NAMALWA (cell line): ENCODE measurements around the gene NOLC1.

Experiments
- DNase-seq: peaks from one replicate; pipeline ENCODE4 v3.0.0-alpha.2; 2015; ENCODE audit warnings: low spot score

NOLC1 gene

DNA sequence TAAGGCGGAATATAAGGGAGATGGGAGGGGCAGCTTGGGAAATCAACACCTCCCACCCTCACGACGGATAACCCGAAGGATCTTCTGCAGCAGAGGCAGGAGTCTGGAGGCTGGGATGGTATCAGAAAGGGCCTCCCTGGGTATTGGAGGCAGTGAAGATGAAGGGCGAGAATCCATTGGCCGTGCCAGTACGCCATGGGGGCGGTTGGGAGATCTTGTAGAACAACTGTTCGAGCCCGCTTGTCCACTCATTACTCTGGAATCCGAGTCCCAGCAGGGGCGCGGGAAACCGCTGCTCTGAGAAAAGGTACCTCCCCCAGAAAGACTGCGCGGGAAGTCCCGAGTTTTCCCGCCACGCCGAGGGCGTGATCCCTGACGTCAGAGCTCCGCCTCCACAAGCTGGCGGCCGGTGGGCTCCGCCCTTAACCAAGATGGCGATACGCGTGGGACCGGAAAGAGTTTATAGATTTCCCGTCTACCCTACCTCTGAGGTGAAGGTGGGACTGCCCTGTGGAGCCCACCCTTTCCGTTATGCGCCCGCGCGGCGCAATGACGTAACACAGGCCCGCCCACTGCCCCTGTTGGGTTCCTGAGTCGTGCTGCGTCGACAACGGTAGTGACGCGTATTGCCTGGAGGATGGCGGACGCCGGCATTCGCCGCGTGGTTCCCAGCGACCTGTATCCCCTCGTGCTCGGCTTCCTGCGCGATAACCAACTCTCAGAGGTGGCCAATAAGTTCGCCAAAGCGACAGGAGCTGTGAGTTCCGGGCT lies at the start of gene NOLC1:
NOLC1 (plus strand) TSS at position 616 of the 771 bp plus-strand sequence; CDS start at position 638, 22 bp downstream.
- peak; percentile 99 for DNase-seq

DNA sequence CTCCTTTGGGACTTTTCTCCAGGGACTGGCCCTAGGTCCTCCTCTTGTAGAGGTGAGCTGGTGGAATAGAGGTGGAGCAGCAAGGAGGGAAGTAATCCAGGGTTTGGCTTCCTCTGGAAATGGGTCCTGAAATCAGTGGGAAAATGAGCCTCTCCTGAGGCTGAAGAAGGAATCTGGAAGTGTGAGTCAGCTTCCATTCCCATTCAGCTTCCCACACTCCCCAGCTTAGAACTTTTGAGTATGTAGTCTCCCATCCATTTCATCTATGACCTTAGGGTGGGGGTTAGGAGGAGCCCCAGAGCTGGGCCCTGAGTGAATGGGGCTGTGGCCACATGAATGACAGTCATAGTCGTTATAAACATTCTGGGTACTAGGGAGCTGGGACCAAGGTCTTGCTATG lies 49.8 kb upstream of the NOLC1 start:
- DNase-seq: no peak

DNA sequence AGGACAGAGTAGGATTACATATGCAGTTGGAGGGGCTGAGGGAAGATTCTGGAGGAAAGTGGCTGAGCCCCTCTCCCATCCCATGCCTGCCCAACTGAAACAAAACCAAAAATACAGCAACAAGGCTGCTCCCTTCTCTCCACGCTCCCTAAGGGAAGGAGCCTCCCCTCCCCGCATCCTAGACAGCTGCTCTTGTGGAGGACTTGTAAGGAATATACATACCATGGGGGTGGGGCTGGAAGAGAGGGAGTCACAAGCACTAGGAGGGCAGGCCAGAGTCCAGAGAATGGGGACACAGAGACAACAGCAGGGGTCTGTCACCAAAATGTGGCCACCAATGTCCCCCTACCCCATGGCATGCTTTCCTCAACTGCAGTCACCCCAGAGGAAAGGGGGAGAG lies 45.2 kb upstream of the NOLC1 start:
- DNase-seq: no peak

DNA sequence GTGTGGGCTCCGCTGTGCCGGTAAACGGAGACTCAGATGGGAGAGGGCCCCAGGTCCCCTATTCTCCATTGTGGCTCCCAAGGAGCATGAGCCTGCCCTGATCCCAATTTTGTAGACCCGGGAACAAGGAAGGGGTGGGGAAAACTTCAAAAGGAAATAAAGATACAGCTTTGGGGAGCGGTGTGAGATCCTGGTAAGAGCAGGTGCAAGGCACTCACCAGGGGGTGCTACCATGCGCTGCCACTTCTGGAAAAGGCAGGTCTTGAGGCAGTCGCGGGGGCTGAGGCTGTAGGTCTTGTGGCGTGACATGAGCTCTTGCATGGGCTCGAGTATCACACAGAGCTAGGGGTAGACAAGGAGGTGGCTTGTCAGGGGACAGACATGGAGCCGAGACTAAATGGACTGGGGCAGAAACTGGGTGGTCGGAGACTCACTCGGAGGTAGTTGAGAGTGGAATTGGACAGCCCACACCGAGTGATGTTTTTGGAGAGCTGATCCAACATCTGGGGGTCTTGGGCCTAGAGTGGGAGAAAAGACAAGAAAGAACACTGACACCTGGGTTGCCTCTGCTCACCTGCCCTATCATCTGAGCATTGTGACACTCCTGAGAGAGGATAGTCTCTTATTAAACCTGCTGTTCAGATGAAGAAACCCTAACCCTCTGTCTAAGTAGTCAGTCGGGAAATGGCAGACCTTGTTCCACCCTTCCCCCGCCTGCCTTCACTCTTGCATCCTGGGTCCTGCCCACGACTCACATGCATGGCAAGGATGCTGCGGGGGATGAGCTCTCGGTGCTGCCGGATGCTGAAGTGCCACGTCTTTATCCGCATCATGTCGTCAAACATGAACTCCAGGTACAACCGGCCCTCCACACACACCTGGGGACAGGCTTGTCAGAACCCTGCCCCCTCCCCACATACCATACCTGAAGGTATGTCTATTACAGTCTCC lies 42.7 kb upstream of the NOLC1 start:
- DNase-seq: no peak

DNA sequence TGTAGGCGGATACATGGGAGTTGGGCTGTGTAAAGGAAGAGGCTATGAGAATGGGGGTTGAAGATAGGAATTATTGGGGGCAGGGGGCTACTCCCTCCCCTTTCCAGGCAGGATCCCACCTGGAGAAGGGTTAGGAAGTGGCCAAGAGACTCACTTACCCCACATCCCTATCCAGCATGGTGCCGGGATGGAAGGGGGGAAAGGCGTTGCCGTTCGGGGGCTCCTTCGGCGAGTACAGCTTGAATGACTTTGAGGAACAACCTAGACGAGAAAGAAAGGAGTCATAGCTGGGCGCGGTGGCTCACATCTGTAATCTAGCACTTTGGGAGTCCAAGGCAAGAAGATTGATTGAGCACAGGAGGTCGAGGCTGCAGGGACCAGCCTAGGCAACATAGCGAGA lies 40.9 kb upstream of the NOLC1 start:
- DNase-seq: no peak

DNA sequence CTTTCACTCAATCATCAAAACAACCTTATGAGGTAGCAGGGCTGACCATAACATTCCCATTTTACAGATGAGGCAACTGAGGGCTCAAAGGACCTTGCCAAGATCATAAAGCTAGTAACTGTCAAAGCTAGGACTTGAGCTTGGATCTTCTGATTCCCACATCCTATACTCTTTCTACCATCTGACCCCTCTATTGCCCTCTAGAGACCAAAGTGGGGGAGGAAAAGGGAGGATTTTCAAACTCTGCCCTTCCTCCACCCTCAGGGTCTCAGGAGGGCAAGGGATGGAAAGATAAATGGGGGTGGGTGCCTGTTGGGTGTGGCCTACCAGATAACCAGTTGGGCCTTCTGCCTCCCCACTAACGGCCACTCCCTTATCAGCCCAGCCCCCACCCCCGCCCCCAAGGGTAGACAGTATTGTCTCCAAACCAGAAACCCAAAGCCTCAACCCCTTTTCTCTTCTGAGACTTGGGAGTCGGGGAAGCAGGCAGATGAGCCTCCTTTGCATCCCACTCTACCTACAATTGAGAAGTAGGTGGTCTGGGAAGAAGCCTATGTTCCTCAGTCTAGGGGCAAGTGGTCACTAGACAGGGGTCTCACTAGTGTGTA lies 39.9 kb upstream of the NOLC1 start:
- no peak for DNase-seq

DNA sequence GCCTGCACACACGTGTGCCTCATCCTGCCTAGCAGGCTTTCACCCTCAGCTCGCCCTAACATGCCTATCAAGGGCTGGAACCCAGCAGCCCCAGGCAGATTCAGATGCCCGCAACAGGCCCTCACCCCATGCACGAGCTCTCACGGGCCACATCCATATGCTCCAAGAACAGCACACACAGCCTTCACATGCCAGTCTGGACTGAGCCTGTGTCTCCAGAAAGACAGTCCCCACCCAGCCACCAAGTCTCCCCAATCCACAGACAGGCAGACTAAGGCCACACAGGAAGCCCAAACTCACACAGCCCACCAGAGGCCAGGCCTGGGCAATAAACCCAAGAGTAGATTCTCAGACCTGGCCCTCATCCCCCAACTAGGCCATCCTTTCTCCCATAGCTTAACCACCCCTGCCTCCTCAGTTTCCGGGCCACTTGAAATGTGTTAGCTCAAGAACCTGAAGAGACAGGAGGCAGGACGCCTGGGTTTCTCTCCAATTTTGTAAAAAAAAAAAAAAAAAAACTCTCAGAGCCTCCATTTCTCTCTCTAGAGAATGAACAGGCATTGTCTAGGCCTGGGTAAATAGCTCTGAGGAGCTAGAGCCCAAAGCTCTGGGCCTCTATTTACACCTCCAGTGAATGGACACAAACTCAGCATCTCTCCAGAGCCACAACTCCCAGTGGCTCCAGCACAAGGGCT lies 38.8 kb upstream of the NOLC1 start:
- no peak for DNase-seq

DNA sequence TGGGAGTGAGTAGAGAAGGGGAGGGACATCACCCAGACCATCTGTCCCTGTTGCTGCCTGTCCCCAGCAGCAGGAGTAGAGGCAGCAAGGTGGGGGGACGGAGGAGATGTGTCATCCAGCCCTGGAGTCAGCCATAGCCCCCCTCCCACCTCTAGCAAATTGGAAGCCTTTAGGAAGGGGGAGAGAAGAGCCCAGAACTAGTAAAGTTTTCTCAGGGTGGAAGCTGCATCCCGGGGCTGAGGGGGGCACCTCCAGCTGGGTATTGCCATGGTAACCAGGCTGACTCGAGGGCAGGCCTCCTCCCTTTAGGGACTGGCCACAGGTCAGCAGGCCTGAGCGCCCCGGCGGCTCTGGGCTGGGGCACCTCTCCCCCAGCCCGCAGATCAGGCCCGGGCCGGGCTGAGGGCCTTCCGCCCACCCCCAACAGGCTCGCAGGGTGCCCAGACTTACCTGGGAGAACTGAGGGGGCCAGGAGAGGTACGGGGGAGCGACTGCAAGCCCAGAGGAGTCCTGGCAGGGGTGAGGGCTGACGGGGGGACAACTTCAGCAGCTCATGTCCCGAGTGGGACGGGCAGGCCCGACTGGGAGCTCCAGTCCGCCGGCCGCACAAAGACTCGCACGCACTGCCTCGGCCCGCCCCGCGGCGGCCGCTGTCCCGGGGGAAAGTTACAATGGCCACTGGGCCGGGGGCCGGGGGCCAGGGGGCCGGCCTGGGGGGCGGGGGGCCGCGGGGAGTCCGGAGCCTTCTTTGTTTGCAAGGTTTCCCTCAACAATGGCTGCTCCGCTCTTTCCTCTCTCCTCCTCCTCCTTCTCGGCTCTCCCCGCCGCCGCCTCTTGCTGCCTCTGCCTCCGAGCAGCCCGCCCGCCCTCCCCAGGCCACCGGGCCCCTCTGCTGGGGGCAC lies 38.0 kb upstream of the NOLC1 start:
- no peak for DNase-seq

DNA sequence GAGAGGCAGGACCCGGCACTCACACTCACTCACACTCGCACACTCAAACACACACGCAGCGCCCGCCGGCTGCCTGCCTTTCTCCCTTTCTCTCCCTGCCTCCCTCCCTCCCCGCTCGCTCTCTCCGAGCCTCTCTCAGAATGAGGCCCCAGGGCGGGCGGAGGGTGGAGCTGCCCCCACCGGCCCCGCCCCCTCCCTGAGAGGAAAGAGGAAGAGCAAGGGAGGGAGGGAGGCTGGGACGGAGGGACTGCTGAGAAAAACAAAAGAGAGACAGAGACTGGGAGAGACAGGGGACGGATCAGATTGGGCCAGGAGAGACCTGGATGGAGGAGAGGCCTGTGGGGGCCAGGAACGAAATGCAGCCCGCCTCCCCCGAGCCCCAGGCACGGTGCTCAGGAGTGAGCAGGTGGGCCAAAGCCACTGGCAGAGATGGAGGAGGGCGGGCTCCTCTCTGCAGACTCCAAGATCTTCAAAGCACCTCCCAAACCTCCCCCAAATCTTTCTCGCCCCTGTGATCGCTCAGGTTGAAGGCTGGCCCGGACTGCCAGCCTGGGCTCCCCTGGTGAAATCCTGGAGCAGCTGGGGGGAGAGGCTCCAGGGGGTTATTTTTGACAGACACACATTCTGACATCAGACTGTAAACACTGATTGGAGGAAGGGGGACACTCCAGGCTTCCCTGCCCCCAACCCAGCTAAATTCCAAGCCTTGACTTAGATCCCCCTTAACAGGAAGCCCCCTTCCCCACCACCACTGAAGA lies 37.1 kb upstream of the NOLC1 start:
- DNase-seq: peak; percentile 91

DNA sequence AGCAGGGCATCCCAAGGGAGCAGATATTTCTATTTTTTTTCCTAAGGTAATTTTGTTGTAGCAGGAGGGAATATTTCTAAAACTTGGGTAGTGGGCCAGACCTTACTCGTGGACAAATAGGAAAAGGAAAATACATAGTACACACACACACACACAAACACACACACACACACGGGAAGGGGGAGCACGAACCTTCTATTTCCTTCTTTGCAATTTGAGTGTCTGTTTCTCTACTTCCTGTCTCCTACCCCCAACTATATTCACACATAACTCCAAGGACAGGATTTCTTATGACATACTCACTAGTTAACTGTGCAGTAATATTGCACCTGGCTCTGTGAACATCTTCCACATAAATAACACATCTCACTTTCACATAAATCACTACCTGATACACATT lies 36.4 kb upstream of the NOLC1 start:
- DNase-seq: peak; percentile 46

DNA sequence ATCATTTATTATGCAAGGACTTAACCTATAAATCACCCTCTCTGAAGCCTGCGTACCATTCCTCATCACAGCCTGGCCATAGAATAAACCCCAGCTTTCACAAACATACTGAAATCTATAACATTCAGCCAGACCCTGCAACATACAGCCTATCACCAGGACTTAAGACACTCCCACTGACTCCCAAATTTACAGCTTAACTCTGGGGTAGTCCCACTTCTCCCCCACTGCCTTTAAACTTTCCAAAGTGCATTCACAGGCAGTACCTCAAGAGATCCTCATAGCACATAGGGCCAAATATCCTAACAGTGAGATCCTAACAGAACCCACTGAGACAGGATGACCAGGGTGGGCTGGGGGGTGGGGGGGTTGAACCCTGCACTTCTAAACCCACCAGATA lies 35.5 kb upstream of the NOLC1 start:
- no peak for DNase-seq

DNA sequence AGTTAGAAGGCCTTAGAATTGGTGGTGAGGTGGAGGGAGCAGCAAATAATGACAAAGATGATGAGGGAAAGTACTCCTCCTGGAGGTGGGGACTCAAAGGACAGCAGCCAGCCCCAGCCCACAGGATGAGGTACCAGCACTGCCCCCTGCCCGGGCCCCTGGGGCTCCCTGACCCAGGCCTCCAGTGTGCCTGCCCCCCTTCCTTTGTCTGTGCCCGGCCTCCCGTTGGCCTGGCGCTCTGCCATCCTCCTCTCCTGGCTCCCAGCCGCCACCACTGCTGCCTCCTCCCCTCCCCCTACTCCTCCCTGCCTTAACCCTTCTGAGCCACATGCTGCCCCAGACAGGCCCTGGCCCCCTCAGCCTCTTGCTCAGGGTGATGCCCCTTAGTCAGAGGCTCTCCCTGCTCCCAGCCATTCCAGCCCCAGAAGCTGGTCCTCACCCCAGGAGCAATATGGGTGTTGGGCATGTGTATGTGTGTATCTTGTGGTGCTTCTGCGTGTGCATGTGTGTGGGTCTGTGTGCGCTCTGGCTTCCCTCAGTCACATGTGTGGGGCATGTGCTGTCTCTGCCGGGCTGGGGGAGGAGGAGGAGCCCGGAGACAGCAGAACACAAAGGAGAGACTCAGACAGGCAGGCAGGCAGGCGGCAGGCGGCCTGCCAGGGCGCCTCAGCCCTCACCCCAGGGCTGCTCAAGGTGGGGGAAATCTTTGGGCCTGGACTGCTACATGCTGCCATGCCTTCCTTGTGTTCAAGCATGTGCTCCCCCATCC lies 34.6 kb upstream of the NOLC1 start:
- peak; percentile 87 for DNase-seq

DNA sequence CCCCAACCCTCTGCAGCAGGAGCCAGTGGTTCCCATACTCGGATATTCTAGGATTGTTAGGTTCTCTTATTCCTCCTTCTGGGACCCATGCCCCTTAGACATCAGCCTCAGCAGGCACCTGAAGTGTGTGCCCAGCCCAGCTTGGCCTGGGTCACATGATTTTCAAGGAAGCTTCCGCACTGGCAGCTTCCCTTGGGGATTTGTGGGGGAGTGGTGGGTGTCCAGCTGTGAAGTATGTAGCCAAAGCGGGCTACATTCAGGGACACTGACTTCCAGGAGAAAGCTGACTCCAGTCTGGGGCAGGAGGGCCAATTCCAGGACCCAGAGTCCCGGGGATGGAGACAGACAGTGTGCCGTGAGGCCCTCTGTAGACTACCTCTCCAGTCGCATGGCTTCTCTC lies 33.3 kb upstream of the NOLC1 start:
- DNase-seq: peak; percentile 67

DNA sequence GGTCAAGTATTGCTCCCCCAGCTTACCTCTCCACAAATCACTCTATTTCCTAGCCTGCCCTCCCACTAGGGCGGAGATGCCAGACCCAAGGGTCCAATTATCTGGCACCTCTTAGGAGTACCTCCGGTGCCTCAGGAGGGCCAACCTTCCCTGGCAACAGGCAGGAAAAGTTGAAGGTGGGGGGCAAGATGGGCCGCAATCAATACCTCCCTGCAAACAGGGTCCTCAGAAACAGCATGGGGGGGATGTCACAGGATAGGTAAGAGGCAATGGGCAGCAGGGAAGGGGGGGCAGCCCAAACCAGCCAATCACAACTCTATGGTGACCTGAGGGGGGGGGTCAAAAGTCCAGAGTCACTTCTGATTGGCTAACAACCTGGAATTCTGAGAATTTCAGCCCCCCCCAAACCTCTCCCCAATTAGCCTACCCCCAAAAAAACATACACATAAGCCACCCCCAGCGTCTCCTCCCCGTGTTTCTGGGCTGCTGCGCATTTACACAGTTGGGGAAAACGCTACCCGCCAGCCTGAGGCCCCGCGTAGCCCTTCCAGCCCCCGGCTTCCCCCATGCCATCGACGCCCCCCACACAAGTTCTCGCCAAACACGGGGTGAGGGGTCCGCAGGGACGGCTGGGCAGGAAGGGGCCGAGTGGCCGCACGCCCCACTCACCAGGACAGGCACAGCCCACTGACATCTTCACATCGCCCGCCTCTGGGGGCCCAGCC lies 32.6 kb upstream of the NOLC1 start:
- peak; percentile 77 for DNase-seq

DNA sequence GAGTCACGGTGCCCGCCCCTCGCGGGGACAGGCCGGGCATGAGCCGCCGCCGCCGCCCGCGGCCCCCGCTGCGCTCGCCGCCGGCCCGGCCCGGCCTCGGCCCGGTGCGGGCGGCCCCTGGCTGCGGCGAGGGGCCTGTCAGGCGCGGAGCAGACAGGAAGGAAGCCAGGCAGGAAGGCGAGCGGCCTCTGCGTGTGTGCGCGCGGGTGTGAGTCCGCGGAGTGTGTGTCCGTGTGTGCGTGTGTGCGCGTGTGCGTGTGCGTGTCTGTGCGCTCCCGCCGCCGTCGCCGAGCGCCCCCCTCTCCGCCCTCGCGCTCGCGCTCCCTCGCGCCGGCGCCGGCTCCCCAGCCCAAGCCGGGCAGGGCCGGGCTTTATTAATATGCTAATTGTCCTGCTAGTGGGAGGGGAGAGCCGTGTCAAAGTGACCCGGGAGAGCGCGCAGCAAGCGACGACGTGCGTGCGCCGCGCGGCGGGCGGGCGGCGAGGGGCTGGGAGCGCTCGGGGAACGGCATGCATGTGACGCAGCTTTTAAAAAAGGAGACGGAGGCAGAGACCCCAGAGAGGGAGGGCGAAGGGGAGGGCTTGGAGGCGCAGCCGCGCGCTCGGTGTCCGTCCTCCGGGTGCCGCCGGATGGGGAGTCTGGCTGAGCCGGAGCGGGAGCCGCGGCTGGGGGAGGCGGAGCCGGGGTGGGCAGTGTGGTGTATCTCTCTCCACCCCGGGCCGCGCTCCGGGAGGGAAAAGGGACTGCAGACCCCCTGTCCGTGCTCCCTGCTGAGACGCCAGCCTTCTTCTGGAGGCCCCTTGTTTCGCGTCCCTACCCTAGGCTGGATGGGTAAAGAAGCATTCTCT lies 31.8 kb upstream of the NOLC1 start, which contains the start of gene LDB1:
LDB1 (minus strand) TSS at position 227 of the 849 bp plus-strand sequence. CDS start 258 bp downstream, outside the sequence.
- DNase-seq: peak; percentile 89

DNA sequence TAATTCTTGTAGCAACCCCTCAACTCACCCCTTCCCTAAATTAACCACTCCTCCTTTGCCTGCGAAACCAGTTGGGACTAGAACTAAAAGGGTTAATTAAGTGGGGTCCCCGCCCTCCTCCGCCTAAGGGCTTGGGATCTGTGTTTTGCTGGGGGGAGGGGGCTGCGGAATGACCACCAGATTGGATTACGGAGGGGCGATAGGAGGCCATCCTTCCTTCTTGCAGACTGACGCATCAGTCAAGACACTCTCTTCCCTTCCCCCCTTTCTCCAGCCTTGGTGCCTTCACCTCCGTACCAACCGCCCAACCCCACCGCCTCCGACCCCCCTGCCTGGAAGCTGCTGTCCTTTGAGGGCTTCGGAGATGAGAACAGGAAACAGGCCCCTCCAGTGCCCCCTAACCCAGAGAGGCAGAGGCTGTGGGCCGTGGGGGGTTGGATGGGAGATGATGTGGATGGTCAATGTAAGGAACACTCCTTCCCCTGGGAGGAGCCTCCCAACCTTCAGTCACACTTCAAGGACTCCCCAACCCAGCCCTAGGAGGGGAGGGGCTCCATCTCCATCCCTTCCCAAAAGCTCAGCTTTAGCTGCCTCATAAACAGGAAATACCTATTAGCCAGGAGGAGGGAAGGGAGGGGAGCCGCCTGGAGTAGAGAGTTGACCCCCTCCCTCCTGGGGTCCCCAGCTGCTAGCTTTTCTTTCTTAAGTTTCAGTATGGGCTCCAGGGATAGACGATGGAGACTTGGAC lies 31.0 kb upstream of the NOLC1 start:
- DNase-seq: no peak
